AG10803 (cell line): ENCODE results near the gene AP3B2.
A peak's percentile ranks its signal among the peaks of the same experiment; 100 is the strongest.

ENCODE experiments used
- DNase-seq: peaks from one replicate; pipeline ENCODE4 v3.0.0; 2010; ENCODE audit warnings: low read depth
- H3K4me3 ChIP-seq: 2 replicates; pipeline ENCODE4 v1.5.1; 2011; ENCODE audit warnings: mild to moderate bottlenecking, low read length, control low read depth
- TF ChIP-seq, protein P1 (sequence below): conservative IDR thresholded peaks from 2 replicates; pipeline ENCODE4 v1.5.1; 2011; ENCODE audit warnings: mild to moderate bottlenecking, low read length, control low read depth, inconsistent platforms

The AP3B2 gene

DNA sequence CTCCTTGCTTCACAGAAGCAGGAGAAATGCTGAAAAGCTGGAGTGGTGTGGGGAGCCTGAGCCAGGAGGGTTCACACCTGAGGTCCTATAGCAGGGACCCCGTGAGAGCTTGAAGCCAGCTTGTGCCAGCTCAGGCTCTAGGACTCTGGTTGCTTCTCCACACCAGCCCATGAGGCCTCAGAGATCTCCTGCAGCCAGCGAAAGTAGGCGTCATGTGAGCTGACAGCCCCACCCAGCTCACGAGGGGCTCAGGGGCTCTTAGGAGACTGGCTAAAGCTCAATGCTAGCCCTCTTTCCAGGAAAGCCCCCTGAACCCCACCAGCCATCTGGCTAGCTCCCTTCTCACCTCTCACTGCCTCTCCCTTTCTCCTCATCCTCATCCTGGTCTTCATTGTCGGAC, 45.7 kb downstream of the AP3B2 start:
- no peak for DNase-seq
- no peak overlapping the region for H3K4me3 ChIP-seq
- TF ChIP-seq, protein P1, sequence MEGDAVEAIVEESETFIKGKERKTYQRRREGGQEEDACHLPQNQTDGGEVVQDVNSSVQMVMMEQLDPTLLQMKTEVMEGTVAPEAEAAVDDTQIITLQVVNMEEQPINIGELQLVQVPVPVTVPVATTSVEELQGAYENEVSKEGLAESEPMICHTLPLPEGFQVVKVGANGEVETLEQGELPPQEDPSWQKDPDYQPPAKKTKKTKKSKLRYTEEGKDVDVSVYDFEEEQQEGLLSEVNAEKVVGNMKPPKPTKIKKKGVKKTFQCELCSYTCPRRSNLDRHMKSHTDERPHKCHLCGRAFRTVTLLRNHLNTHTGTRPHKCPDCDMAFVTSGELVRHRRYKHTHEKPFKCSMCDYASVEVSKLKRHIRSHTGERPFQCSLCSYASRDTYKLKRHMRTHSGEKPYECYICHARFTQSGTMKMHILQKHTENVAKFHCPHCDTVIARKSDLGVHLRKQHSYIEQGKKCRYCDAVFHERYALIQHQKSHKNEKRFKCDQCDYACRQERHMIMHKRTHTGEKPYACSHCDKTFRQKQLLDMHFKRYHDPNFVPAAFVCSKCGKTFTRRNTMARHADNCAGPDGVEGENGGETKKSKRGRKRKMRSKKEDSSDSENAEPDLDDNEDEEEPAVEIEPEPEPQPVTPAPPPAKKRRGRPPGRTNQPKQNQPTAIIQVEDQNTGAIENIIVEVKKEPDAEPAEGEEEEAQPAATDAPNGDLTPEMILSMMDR, result no peak

DNA sequence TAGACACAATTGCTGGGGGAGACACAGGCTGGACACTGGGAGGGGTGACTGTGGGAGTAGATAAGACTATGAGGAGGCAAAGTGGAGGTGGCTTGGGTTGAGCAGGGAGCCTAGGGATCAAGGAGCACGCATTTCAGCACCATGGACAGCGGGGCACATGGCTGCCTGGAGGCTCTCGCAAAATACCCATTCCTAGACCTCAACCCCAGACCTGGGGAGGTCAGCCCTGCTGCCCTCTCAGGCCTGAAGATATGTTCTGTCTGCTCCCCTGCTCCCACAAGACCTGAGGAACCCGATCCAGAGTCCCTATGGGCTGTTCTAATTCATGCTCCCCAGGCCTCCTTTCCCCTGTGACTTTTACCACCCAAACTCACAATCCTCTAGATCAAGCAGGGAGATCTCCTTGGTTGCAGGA, 46.5 kb downstream of the AP3B2 start:
- DNase-seq, result peak; percentile 19
- H3K4me3 ChIP-seq, result no peak overlapping the region
- TF ChIP-seq, protein P1, result no peak

DNA sequence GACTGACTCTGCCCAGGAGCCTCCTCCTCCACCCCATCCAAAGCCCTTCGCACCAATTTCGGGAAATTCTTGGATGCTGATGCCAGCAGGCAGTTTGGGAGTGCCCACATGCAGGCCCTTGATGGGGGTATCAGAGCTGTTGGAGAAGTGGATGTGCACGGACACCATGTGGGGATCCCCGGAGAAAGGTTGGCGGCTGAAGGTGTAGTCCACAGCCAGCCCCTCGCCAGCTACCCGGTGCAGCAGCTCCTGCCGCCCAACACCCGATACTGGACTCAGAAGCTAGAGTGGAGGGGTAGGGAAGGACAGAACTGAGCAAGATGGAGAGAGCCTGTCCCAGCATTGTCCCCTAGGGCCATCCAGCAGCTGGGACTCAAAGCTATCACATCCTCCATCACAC, 47.0 kb downstream of the AP3B2 start:
- TF ChIP-seq, protein P1, result no peak
- DNase-seq, result no peak
- H3K4me3 ChIP-seq, result no peak overlapping the region

DNA sequence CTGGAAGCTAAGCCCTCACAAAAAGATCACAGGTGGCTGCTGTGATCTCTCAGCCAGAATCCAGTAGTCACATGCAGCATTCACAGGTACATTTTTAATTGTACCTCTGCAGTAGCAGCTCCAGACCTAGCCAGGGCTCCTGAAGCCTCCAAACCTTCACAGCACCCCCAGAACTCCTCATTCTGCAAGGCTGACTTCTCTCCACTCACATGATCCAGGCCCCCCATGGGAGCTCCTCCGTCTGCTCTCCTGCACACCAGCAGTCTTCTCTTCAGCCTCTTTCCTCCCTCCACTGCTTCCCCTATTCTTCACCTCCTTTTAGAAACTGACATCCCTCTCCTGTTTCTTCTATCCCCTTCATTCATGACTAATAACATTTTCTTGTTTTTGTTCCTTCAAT, 49.3 kb downstream of the AP3B2 start:
- TF ChIP-seq, protein P1, result no peak
- no peak for DNase-seq
- no peak overlapping the region for H3K4me3 ChIP-seq

DNA sequence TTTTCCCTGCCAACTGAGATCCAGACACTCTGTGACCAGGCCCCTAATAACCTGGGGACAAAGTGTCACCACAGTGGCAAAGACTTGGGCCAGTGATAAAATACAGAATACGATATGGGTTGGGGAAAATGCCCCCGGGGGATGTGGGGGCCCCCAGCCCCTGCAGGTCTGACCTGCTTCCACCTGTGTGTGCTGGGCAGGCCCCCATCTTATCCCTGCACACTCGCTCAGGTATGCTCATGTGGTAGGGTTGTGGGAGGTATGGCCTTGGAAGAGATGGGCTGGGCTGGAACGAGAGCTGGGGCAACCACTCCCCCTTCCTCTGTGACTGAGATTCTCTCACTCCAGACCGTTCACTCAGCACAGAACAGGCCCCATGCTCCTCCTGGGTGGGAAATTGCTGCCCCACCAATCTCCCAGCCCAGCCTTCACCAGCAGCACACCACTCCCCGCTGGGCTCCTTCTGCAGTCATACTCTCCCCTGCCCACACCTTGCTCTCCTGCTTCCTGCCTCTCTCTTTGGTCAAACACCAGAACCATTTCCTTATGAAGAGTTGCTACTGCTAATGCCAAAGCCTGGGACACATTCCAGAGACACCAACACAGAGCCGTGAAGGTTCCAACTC, 52.9 kb downstream of the AP3B2 start:
- no peak overlapping the region for H3K4me3 ChIP-seq
- DNase-seq, result no peak
- TF ChIP-seq, protein P1, result no peak

DNA sequence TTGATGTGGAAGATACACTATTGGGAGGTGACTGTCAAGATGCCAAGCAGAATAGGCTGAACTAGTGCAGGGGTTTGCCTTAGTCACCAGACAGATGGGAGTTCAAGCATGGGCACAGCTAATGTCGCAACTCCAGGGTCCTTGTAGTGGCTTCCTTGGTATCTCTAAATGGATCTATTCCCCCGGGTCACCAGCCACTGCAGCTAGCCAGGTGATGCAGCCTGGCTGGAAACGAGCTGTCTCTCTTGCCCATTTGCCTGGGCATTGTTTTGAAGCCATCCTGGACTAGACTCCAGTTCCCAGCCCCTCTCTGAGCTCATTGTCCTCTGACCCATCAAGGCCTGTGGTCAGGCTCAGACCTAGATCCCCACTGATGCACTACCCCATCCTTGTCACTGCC, 54.1 kb downstream of the AP3B2 start:
- TF ChIP-seq, protein P1, result no peak
- H3K4me3 ChIP-seq, result no peak overlapping the region
- no peak for DNase-seq

DNA sequence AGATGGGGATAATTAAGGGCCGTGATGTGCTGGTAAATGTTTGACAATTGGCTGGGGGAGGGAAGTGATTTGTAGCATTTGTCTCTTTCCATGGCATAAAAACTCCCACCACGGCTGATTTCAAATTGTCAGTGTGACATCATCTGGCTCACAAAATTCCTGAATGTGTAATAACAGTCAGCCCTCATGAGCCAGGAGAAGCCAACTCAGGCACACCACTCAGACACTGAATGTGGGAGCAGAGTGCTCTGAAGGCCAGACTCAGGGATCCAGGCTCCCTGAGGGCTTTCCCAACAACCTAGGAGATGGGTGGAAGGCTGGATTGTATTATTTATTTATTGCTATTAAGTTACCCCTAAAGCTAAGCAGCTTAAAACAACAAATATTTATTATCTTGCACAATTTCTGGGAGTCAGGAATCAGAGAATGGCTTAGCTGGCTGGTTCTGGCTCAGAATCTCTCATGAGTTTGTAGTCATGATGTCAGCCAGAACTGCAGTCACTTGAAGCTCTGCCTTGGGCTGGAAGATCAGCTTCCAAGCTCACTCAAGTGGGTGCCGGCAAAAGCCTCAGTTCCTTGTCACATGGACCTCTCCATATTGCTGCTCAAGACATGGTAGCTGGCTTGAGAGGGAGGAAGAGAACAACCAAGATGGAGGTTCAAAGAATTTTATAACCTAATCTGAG, 56.0 kb downstream of the AP3B2 start:
- TF ChIP-seq, protein P1, result no peak
- no peak for DNase-seq
- no peak overlapping the region for H3K4me3 ChIP-seq
